PFSK-1 (cell line): ENCODE data around the gene AQP1.

Experiments used
- FOXP2 ChIP-seq: optimal IDR thresholded peaks from 2 replicates; pipeline ENCODE3; 2011; ENCODE audit warnings: borderline replicate concordance, control low read depth, inconsistent platforms; ENCODE audit not compliant: insufficient read depth; ENCODE audit errors: extremely low read length, extremely low read depth
- POLR2AphosphoS5 ChIP-seq: IDR thresholded peaks from 2 replicates; pipeline ENCODE4 v1.6.1; 2012; ENCODE audit warnings: low read depth, mild to moderate bottlenecking, control low read depth, low read length, moderate library complexity
- SIN3A ChIP-seq: IDR thresholded peaks from 2 replicates; pipeline ENCODE4 v1.6.1; 2012; ENCODE audit warnings: mild to moderate bottlenecking, low read length, moderate library complexity, borderline replicate concordance; ENCODE audit not compliant: insufficient read depth
- TAF1 ChIP-seq: IDR thresholded peaks from 2 replicates; pipeline ENCODE4 v1.6.1; 2012; ENCODE audit warnings: low read length, control low read depth, borderline replicate concordance; ENCODE audit not compliant: insufficient read depth
- TF ChIP-seq, protein P1 (sequence below), 2 experiments: IDR thresholded peaks; 2 replicates each; pipeline versions ENCODE4 v1.6.1 to v1.8.0; 2011 to 2012; ENCODE audit warnings: low read depth in 2 of 2, low read length in 2 of 2, control low read depth in 1 of 2, inconsistent platforms in 1 of 2, mild to moderate bottlenecking in 1 of 2, moderate library complexity in 1 of 2; ENCODE audit not compliant: insufficient read depth in 1 of 2

Gene AQP1

DNA sequence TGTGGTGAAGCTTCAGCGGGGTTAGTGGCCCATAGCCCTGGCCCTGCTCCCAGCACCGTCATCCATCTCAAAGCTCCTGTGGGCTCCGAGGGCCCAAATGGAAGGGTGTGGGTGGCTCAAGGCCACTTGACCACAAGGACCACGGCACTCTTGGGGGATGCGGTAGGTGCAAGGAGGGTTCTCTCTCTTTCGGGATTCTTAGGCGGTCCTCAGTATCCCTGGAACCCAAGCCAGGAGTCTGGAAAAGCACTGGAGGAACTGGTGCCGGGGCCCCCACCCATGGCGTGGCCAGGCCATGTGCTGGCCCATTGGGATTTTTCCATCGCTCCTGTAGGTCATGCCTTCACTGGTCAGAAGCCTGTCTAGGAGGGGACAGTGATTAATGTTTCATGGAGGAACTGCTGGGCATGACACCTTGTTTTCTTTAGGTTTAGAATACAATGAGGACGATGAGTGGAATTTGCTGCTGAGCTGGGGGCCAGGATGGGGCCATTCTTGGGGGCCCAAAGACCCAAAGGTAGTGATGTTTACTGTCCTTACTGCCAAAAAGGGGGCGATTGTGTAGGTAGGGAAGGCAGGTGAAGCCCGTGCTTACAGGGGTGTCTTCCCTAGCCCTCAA lies 16.7 kb downstream of the AQP1 start:
- TF ChIP-seq TAF1 (no peak), FOXP2 (no peak), SIN3A (no peak), POLR2AphosphoS5 (no peak)
- TF ChIP-seq, protein P1, sequence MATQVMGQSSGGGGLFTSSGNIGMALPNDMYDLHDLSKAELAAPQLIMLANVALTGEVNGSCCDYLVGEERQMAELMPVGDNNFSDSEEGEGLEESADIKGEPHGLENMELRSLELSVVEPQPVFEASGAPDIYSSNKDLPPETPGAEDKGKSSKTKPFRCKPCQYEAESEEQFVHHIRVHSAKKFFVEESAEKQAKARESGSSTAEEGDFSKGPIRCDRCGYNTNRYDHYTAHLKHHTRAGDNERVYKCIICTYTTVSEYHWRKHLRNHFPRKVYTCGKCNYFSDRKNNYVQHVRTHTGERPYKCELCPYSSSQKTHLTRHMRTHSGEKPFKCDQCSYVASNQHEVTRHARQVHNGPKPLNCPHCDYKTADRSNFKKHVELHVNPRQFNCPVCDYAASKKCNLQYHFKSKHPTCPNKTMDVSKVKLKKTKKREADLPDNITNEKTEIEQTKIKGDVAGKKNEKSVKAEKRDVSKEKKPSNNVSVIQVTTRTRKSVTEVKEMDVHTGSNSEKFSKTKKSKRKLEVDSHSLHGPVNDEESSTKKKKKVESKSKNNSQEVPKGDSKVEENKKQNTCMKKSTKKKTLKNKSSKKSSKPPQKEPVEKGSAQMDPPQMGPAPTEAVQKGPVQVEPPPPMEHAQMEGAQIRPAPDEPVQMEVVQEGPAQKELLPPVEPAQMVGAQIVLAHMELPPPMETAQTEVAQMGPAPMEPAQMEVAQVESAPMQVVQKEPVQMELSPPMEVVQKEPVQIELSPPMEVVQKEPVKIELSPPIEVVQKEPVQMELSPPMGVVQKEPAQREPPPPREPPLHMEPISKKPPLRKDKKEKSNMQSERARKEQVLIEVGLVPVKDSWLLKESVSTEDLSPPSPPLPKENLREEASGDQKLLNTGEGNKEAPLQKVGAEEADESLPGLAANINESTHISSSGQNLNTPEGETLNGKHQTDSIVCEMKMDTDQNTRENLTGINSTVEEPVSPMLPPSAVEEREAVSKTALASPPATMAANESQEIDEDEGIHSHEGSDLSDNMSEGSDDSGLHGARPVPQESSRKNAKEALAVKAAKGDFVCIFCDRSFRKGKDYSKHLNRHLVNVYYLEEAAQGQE (IDR thresholded peaks at IDR 0.05; ENCODE audit: insufficient read depth in 1 of 2, low read depth in 2 of 2, low read length in 2 of 2): no peak

DNA sequence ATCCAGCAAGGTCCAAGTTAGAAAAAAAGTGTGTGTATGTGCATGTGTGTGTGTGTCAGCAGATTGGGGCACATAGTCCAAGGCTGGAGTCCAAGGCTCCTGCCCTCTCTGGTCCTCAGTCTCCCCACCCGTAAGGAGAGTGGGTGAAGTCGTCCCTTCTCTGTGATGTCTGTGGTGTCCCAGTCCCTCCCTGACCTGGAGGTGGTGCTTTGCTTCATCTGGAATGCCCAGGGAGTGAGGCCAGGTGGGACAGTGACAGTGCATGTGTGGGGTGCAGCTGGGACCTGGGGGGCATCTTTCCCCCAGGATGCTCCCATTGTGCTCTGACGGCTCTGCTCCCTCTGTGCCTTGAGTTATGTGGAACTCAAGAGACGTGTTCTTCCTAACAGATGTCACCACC lies 18.0 kb downstream of the AQP1 start:
- TF ChIP-seq POLR2AphosphoS5 (no peak), SIN3A (no peak), TAF1 (no peak), FOXP2 (no peak)
- TF ChIP-seq, protein P1 (IDR thresholded peaks at IDR 0.05; ENCODE audit: insufficient read depth in 1 of 2, low read depth in 2 of 2, low read length in 2 of 2): no peak

DNA sequence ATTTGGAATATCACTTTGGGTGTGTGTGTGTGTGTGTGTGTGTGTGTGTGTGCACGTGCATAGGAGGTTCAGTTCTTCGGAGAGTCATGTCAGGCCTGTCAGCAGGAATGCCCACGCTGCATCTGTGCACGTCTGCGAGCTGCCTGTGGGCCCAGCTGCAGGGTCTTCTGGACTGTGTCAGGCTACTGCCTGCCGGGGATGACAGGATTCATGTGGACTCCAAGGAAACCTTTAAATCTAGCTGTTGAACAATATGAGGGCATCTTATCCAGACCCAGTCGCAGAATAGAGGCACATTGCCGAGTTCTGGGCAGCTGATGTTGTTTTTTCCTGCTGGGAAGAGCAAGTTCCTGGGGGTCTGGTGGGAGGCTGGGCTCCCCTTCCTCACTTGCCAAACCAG lies 19.0 kb downstream of the AQP1 start:
- TF ChIP-seq POLR2AphosphoS5: no peak
- TF ChIP-seq, protein P1 (IDR thresholded peaks at IDR 0.05; ENCODE audit: insufficient read depth in 1 of 2, low read depth in 2 of 2, low read length in 2 of 2): no peak
- TF ChIP-seq TAF1: no peak
- TF ChIP-seq FOXP2: no peak
- TF ChIP-seq SIN3A: no peak

DNA sequence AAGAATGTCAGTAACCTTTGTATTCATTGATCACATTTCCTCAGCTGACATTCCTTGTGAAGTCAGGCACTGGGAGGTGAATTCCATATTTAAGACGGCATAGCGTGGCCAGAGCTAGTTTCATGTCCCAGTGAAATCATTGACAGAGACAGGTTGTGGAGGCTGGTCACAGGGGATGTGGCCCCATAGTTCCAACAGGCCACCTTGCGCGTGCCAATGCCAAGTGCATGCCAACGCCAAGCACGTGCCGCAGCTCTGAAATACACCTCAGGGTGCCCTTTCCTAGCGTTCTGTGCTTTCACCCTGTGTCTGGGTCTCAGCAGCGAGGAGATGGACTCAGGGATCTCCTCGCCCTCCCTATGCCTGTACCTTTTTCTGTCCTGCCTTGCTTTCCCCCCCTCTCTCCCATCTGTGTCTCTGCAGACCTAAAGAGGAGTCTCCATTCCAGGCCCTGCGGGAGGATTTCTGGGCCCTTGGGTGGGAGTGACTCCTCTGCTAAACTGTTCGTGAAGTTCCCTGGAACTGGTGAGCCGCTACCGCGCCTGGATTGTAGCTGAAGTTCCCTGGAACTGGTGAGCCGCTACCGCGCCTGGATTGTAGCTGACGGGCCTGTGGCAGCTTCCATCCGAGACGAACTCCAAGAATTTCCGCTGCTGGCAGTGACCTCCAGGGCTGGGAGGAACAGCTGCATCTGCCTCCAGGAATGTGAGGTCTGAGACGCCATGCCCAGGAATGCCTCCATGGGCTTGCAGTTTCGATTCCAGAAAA lies 19.7 kb downstream of the AQP1 start:
- TF ChIP-seq FOXP2 (no peak), SIN3A (no peak), TAF1 (no peak), POLR2AphosphoS5 (no peak)
- TF ChIP-seq, protein P1 (IDR thresholded peaks at IDR 0.05; ENCODE audit: insufficient read depth in 1 of 2, low read depth in 2 of 2, low read length in 2 of 2): no peak
